Measurements from ENCODE around the gene DHRS1.
A peak's percentile ranks its signal among the peaks of the same experiment; 100 is the strongest.

Gene DHRS1

DNA sequence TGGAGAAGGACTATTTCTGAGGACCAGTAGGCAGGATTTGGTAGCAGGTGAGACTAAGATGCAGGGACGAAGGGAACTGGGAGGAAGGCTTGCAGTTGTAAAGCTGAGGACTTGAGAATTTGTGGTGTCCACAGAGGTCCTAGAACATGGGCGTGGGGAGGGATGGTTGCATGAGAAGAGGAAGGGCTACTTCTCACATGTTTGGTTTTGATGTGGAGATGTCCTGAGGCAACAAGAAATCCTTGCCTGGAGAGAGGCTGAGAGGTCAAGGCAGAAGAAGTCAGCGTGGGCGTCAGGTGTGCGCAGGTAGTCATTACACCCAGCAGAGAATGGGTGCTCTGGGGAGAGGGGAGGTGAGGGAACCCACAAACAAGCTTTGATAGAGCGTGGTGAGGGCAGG, 22.5 kb downstream of the DHRS1 start:
- DNase-seq (ENCODE audit: low read depth): no peak
- no peak overlapping the region for H3K4me3 ChIP-seq (ENCODE audit: low read length)
- TF ChIP-seq, protein P1, sequence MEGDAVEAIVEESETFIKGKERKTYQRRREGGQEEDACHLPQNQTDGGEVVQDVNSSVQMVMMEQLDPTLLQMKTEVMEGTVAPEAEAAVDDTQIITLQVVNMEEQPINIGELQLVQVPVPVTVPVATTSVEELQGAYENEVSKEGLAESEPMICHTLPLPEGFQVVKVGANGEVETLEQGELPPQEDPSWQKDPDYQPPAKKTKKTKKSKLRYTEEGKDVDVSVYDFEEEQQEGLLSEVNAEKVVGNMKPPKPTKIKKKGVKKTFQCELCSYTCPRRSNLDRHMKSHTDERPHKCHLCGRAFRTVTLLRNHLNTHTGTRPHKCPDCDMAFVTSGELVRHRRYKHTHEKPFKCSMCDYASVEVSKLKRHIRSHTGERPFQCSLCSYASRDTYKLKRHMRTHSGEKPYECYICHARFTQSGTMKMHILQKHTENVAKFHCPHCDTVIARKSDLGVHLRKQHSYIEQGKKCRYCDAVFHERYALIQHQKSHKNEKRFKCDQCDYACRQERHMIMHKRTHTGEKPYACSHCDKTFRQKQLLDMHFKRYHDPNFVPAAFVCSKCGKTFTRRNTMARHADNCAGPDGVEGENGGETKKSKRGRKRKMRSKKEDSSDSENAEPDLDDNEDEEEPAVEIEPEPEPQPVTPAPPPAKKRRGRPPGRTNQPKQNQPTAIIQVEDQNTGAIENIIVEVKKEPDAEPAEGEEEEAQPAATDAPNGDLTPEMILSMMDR (IDR thresholded peaks at IDR 0.05; ENCODE audit: insufficient read depth, low read depth, low read length, missing control alignments): no peak

DNA sequence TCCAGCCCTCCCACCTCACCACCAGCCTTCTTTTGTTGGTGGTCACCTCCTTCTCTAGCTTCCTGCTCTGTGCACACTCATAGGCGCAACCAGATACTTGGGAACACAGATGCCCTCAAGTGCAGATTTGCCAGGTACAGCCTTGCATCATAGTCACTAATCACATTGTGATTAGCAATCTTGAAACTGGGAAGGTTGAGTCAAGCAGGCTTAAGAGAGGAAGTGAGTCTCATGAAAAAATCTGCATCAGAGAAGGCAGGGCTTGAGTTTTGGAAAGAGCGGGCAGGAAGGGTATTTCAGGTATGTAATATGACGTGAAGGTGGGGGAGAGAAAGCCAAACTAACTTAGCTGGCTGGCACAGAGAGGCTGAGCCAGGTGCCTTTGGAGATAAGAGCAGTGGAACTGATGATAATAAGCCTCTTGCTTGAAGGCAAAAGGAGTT, 25.5 kb downstream of the DHRS1 start:
- TF ChIP-seq, protein P1 (IDR thresholded peaks at IDR 0.05; ENCODE audit: insufficient read depth, low read depth, low read length, missing control alignments): no peak
- peak; percentile 99 for DNase-seq (ENCODE audit: low read depth)
- H3K4me3 ChIP-seq (ENCODE audit: low read length): no peak overlapping the region

- TF ChIP-seq, protein P1 (IDR thresholded peaks at IDR 0.05; ENCODE audit: insufficient read depth, low read depth, low read length, missing control alignments): peak; percentile 54
- DNase-seq (ENCODE audit: low read depth): peak; percentile 75
- H3K4me3 ChIP-seq (ENCODE audit: low read length): no peak overlapping the region
These were observed 26.1 kb downstream of the DHRS1 start for GRCh38 chr14:24273422-24273998.

- DNase-seq (ENCODE audit: low read depth): no peak
- no peak overlapping the region for H3K4me3 ChIP-seq (ENCODE audit: low read length)
- TF ChIP-seq, protein P1 (IDR thresholded peaks at IDR 0.05; ENCODE audit: insufficient read depth, low read depth, low read length, missing control alignments): no peak
These were observed 27.1 kb downstream of the DHRS1 start for GRCh38 chr14:24272467-24272866.

- H3K4me3 ChIP-seq (ENCODE audit: low read length): peak overlapping the region; percentile 34
- TF ChIP-seq, protein P1 (IDR thresholded peaks at IDR 0.05; ENCODE audit: insufficient read depth, low read depth, low read length, missing control alignments): no peak
- no peak for DNase-seq (ENCODE audit: low read depth)
These were observed 27.7 kb downstream of the DHRS1 start for GRCh38 chr14:24271834-24272263.

GRCh38 chr14:24271134-24271833, 28.3 kb downstream of the DHRS1 start, which contains the start of gene RABGGTA:
TSS of gene RABGGTA (minus strand) at chr14:24271597. CDS start at chr14:24271115, 482 bp downstream.
- DNase-seq (ENCODE audit: low read depth): peak; percentile 94
- TF ChIP-seq, protein P1 (IDR thresholded peaks at IDR 0.05; ENCODE audit: insufficient read depth, low read depth, low read length, missing control alignments): peak; percentile 59
- peak within 1 kb of the TSS; percentile 80 for H3K4me3 ChIP-seq (ENCODE audit: low read length)
